ENCODE data around the gene TEX53.

Gene TEX53

DNA sequence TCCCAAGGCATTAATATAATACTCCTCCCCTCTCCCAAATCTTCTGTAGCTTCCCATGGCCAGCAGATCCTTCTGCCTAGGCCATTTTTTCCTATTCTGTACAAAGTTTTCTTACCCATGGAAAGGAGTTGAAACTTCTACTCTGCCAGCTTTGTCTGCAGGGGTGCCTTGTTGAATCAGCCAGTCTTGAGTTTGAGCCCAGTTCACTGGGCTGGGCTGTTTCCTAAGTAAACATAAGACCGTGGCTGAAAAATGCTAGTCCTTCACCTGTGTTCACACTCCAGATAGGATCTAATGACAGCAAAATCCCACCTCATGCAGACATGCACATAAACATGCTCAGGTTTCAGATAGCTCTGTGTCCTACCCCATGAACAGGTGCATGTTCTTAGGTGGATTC lies 14.0 kb upstream of the TEX53 start:
- H3K27me3 ChIP-seq (ENCODE audit: control insufficient read depth, insufficient read depth, low read length), result no peaks in the 10 kb centered on the region
- no peak for TF ChIP-seq CTCF (IDR thresholded peaks at IDR 0.05)
- no peak overlapping the region for H3K9ac ChIP-seq
- H3K4me2 ChIP-seq (ENCODE audit: low read length), result no peak overlapping the region
- no peaks in the 10 kb centered on the region for H3K9me3 ChIP-seq (ENCODE audit: control insufficient read depth, low read length)
- no peaks in the 10 kb centered on the region for H3K79me2 ChIP-seq
- H3K36me3 ChIP-seq (ENCODE audit: control insufficient read depth, insufficient read depth, low read length), result no peaks in the 10 kb centered on the region
- H3K4me3 ChIP-seq (ENCODE audit: low read depth, low read length), result no peak overlapping the region
- no peak overlapping the region for H3K27ac ChIP-seq
- H2AFZ ChIP-seq, result no peak overlapping the region
- no peaks in the 10 kb centered on the region for H3K4me1 ChIP-seq

GRCh38 chr9:114669961-114670360 lies 12.4 kb upstream of the TEX53 start:
- Histone ChIP-seq H3K4me1 (no peaks in the 10 kb centered on the region), H3K9ac (no peak overlapping the region), H3K36me3 (ENCODE audit: control insufficient read depth, insufficient read depth, low read length) (no peaks in the 10 kb centered on the region), H3K4me2 (ENCODE audit: low read length) (no peak overlapping the region), H3K27ac (no peak overlapping the region), H3K9me3 (ENCODE audit: control insufficient read depth, low read length) (no peaks in the 10 kb centered on the region), H3K27me3 (ENCODE audit: control insufficient read depth, insufficient read depth, low read length) (no peaks in the 10 kb centered on the region), H3K79me2 (no peaks in the 10 kb centered on the region), H2AFZ (no peak overlapping the region), H3K4me3 (ENCODE audit: low read depth, low read length) (no peak overlapping the region)
- no peak for TF ChIP-seq CTCF (IDR thresholded peaks at IDR 0.05)

DNA sequence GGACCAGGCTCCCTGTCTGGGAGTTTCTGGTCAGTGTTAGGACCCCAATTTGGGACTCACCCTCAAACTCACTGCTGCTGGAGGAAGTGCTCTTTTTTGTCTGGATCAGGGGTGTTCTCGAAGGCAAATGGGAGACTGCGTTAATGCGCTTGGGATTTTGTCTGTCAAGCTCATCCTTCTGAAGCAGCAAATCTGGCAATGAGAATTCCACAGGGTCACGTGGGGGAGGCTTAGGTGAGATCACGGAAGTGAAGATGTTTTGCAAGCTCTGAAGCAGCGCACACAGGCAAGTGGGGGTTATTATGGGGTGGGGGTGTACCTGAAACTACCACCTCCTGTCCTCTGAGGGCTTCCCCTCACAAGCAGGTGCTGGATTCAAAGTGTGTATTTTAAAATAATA lies 10.5 kb upstream of the TEX53 start:
- Histone ChIP-seq H3K79me2 (no peaks in the 10 kb centered on the region), H3K4me1 (no peaks in the 10 kb centered on the region), H3K36me3 (ENCODE audit: control insufficient read depth, insufficient read depth, low read length) (no peaks in the 10 kb centered on the region), H3K9ac (no peak overlapping the region), H3K9me3 (ENCODE audit: control insufficient read depth, low read length) (no peaks in the 10 kb centered on the region), H3K27me3 (ENCODE audit: control insufficient read depth, insufficient read depth, low read length) (no peaks in the 10 kb centered on the region), H3K4me2 (ENCODE audit: low read length) (no peak overlapping the region), H3K27ac (no peak overlapping the region), H2AFZ (no peak overlapping the region), H3K4me3 (ENCODE audit: low read depth, low read length) (no peak overlapping the region)
- no peak for TF ChIP-seq CTCF (IDR thresholded peaks at IDR 0.05)

- Histone ChIP-seq H3K9ac (no peak overlapping the region), H3K79me2 (no peaks in the 10 kb centered on the region), H3K9me3 (ENCODE audit: control insufficient read depth, low read length) (no peaks in the 10 kb centered on the region), H3K4me2 (ENCODE audit: low read length) (no peak overlapping the region), H2AFZ (no peak overlapping the region), H3K4me3 (ENCODE audit: low read depth, low read length) (no peak overlapping the region), H3K27ac (no peak overlapping the region), H3K27me3 (ENCODE audit: control insufficient read depth, insufficient read depth, low read length) (no peaks in the 10 kb centered on the region), H3K4me1 (no peaks in the 10 kb centered on the region), H3K36me3 (ENCODE audit: control insufficient read depth, insufficient read depth, low read length) (no peaks in the 10 kb centered on the region)
- TF ChIP-seq CTCF (IDR thresholded peaks at IDR 0.05), result no peak
These were observed 9.2 kb upstream of the TEX53 start for GRCh38 chr9:114666851-114667250.

DNA sequence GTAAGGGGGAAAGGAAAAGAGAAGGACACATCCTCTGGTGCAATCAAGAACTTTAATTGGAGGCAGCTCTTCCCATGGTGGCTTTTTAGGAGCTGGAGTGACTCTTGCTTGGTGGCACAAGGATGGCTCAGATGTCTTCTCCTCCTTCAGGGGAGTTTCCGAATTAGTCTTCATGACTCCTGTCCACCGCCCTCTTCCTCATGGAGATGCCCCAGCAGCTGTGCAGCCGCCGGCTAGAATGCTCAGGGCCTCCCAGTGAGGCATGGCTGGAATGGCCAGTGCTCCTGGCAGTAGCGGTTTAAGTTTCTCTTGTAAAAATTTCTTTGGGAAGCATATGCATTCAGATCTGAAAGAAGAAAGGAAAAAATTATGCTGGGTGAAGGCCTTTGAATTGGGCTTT lies 8.8 kb upstream of the TEX53 start:
- Histone ChIP-seq H2AFZ (no peak overlapping the region), H3K4me1 (no peaks in the 10 kb centered on the region), H3K79me2 (no peaks in the 10 kb centered on the region), H3K4me2 (ENCODE audit: low read length) (no peak overlapping the region), H3K36me3 (ENCODE audit: control insufficient read depth, insufficient read depth, low read length) (no peaks in the 10 kb centered on the region), H3K9me3 (ENCODE audit: control insufficient read depth, low read length) (no peaks in the 10 kb centered on the region), H3K4me3 (ENCODE audit: low read depth, low read length) (no peak overlapping the region), H3K9ac (no peak overlapping the region), H3K27ac (no peak overlapping the region), H3K27me3 (ENCODE audit: control insufficient read depth, insufficient read depth, low read length) (no peaks in the 10 kb centered on the region)
- no peak for TF ChIP-seq CTCF (IDR thresholded peaks at IDR 0.05)
